SJSA1 (cell line): ENCODE data around the gene DYRK3. TPM values are rescaled to one million over a fixed set of nuclear protein-coding genes. Genes with fewer than 3 reads are reported as not detected.

Source experiments
- DNase-seq, 2 experiments: peaks; one replicate each; pipeline ENCODE4 v3.0.0-alpha.2; 2015 to 2020; ENCODE audit warnings: low spot score in 2 of 2, low read depth in 1 of 2
- H3K27ac ChIP-seq: fragments of 250-450 bp; sonication (Bioruptor Pico); 2 replicates; pipeline ENCODE4 v1.5.1; 2020; ENCODE audit warnings: mild to moderate bottlenecking, moderate library complexity
- H3K27me3 ChIP-seq: fragments of 250-450 bp; sonication (Bioruptor Pico); replicated peaks from 2 replicates; pipeline ENCODE4 v1.5.1; 2020; ENCODE audit warnings: mild to moderate bottlenecking, moderate library complexity
- H3K36me3 ChIP-seq: fragments of 250-450 bp; sonication (Bioruptor Pico); 2 replicates; pipeline ENCODE4 v1.5.1; 2020; ENCODE audit warnings: mild to moderate bottlenecking
- H3K4me1 ChIP-seq: fragments of 250-450 bp; sonication (Bioruptor Pico); replicated peaks from 2 replicates; pipeline ENCODE4 v1.6.1; 2021; ENCODE audit warnings: mild to moderate bottlenecking
- H3K4me3 ChIP-seq: fragments of 250-450 bp; sonication (Bioruptor Pico); 2 replicates; pipeline ENCODE4 v1.5.1; 2020; ENCODE audit warnings: mild to moderate bottlenecking
- H3K9me3 ChIP-seq: fragments of 250-450 bp; sonication (Bioruptor Pico); replicated peaks from 2 replicates; pipeline ENCODE4 v1.5.1; 2020; ENCODE audit warnings: mild to moderate bottlenecking
- total RNA-seq: library from RNA; depleted of rRNA; stranded (reverse); fragments of >200 nt; shearing (Covaris generic); gene quantifications from 2 replicates; pipeline ENCODE4 v1.2.3, GENCODE V29; 2014

The DYRK3 gene
- total RNA-seq, 1 experiment from 2014 or later: 11.2 TPM

- no peak overlapping the region for H3K4me3 ChIP-seq
- no peak overlapping the region for H3K27ac ChIP-seq
- H3K9me3 ChIP-seq: no peaks in the 10 kb centered on the region
- no peaks in the 10 kb centered on the region for H3K27me3 ChIP-seq
- peaks cover 23% of the 10 kb centered on the region for H3K4me1 ChIP-seq
- no peaks in the 10 kb centered on the region for H3K36me3 ChIP-seq
- no peak for DNase-seq
These were observed 37.8 kb downstream of the DYRK3 start for GRCh38 chr1:206672844-206673758.

GRCh38 chr1:206674236-206674635, 38.9 kb downstream of the DYRK3 start:
- H3K27ac ChIP-seq: peak overlapping the region; percentile 49
- H3K9me3 ChIP-seq: no peaks in the 10 kb centered on the region
- no peaks in the 10 kb centered on the region for H3K27me3 ChIP-seq
- H3K36me3 ChIP-seq: no peaks in the 10 kb centered on the region
- H3K4me3 ChIP-seq: no peak overlapping the region
- H3K4me1 ChIP-seq: peaks cover 23% of the 10 kb centered on the region
- no peak for DNase-seq

DNA sequence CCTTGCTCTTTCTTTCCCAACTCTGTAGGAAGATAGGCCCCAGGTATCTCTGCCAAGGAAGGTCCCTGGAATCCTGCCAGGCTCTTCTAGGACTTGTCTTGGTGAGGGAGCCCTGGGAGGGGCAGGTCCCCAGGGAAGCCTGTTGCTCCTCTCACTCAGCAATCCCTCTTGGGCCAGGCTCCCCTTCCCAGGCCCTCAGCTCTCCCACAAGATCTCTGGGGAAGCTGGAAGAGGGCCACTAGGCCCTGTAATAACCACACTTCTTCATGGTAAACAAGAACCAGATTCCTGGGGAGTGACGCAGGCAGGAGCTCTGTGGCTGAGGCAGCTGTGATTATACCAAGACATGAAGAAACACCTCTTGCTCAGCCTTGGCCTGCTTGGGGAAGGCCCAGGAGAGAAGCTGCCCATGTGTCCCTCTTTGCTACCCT, 39.4 kb downstream of the DYRK3 start:
- H3K9me3 ChIP-seq: no peaks in the 10 kb centered on the region
- no peaks in the 10 kb centered on the region for H3K27me3 ChIP-seq
- DNase-seq: peak; percentile 92
- no peaks in the 10 kb centered on the region for H3K36me3 ChIP-seq
- peak overlapping the region; percentile 49 for H3K27ac ChIP-seq
- peaks cover 23% of the 10 kb centered on the region for H3K4me1 ChIP-seq
- no peak overlapping the region for H3K4me3 ChIP-seq

GRCh38 chr1:206676499-206676898, 41.2 kb downstream of the DYRK3 start:
- H3K4me1 ChIP-seq: peaks cover 23% of the 10 kb centered on the region
- no peaks in the 10 kb centered on the region for H3K36me3 ChIP-seq
- H3K27ac ChIP-seq: no peak overlapping the region
- H3K27me3 ChIP-seq: no peaks in the 10 kb centered on the region
- DNase-seq: no peak
- no peak overlapping the region for H3K4me3 ChIP-seq
- no peaks in the 10 kb centered on the region for H3K9me3 ChIP-seq

GRCh38 chr1:206678490-206678889, 43.2 kb downstream of the DYRK3 start:
- DNase-seq: no peak
- Histone ChIP-seq H3K4me1 (peaks cover 16% of the 10 kb centered on the region), H3K4me3 (no peak overlapping the region), H3K27me3 (no peaks in the 10 kb centered on the region), H3K36me3 (no peaks in the 10 kb centered on the region), H3K27ac (no peak overlapping the region), H3K9me3 (no peaks in the 10 kb centered on the region)

GRCh38 chr1:206679738-206680211, 44.4 kb downstream of the DYRK3 start:
- DNase-seq: no peak
- H3K36me3 ChIP-seq: no peaks in the 10 kb centered on the region
- peaks cover 13% of the 10 kb centered on the region for H3K4me1 ChIP-seq
- no peaks in the 10 kb centered on the region for H3K9me3 ChIP-seq
- no peak overlapping the region for H3K4me3 ChIP-seq
- H3K27me3 ChIP-seq: no peaks in the 10 kb centered on the region
- H3K27ac ChIP-seq: no peak overlapping the region

DNA sequence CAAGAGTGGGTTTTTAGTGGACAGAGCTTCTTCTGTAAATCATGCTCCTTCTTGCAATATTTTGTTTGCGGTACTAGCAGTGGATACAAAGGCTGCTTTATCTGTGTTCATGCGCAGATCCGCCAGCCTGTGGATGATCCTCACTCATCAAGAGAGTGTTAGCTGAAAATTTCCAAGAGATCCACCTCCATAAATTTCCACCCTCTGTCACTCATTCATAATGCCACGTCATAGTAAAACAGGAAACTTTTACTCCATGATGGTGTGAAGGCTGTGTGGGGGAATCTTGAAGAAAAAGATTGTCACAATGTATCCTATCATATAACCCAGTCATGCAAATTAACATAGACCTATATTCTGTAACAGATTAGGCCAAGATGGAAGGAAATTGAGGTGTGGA, 44.9 kb downstream of the DYRK3 start:
- H3K27ac ChIP-seq: no peak overlapping the region
- H3K4me1 ChIP-seq: peaks cover 8% of the 10 kb centered on the region
- H3K36me3 ChIP-seq: no peaks in the 10 kb centered on the region

DNA sequence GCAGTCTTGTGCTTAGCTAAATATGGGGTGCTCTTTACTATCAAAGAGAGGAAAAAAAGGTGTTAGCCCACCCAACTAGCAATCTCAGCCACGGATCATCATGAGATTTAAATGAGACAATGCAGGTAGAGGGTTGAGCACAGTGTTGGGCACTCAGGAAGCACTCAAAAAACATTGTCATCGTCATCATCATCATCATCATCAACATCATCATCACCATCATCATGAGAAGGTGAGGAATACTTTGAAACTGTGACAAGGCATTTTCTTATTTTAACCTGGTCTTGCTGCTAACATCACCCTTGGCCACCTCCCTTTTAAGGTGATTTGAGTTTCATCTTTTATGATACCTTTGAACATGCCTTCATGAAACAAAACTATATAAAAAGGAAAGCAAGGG, 46.0 kb downstream of the DYRK3 start:
- H3K27me3 ChIP-seq: no peaks in the 10 kb centered on the region
- H3K27ac ChIP-seq: no peak overlapping the region
- no peak overlapping the region for H3K4me3 ChIP-seq
- peaks cover 8% of the 10 kb centered on the region for H3K36me3 ChIP-seq
- DNase-seq: no peak
- H3K9me3 ChIP-seq: no peaks in the 10 kb centered on the region
- peaks cover 4% of the 10 kb centered on the region; the same call in 1 of the 2 replicates for H3K4me1 ChIP-seq

More for the DNA sequence above, 44.9 kb downstream of the DYRK3 start:
- Histone ChIP-seq H3K4me3 (no peak overlapping the region), H3K27me3 (no peaks in the 10 kb centered on the region), H3K9me3 (no peaks in the 10 kb centered on the region)
- DNase-seq: no peak

DNA sequence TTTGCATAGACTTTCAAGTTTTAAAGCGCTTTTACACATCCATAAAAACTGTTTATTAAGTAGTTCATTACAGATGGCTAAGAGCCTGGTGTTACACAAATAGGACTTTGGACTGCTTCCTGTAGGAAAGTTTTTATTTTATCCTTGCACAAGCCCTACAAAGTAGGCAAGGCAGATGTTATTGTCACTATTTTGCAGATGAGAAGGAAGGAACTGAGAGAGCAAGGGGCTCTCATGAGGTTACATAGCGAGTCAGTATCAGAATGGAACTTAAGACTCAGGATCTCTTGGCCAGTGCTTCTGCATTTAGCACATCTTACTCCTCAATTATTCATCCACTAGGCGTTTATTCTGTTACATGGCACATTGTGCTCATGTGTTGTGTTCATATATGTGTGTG, 46.8 kb downstream of the DYRK3 start:
- no peak for DNase-seq
- no peaks in the 10 kb centered on the region for H3K9me3 ChIP-seq
- H3K27me3 ChIP-seq: no peaks in the 10 kb centered on the region
- peaks cover 11% of the 10 kb centered on the region for H3K4me1 ChIP-seq
- H3K36me3 ChIP-seq: peaks cover 9% of the 10 kb centered on the region
- H3K4me3 ChIP-seq: no peak overlapping the region
- H3K27ac ChIP-seq: no peak overlapping the region

- no peak for DNase-seq
- H3K4me3 ChIP-seq: no peak overlapping the region
- H3K4me1 ChIP-seq: peaks cover 23% of the 10 kb centered on the region
- peaks cover 9% of the 10 kb centered on the region for H3K36me3 ChIP-seq
- H3K27me3 ChIP-seq: no peaks in the 10 kb centered on the region
- H3K9me3 ChIP-seq: no peaks in the 10 kb centered on the region
- no peak overlapping the region for H3K27ac ChIP-seq
These were observed 48.0 kb downstream of the DYRK3 start for GRCh38 chr1:206683313-206683712.

- no peaks in the 10 kb centered on the region for H3K9me3 ChIP-seq
These were observed 48.7 kb downstream of the DYRK3 start for GRCh38 chr1:206684003-206684402.

GRCh38 chr1:206684478-206685333, 49.4 kb downstream of the DYRK3 start, which contains the start of gene MAPKAPK2:
Gene MAPKAPK2 (plus strand): TSS chr1:206684905. CDS start chr1:206685230, 325 bp downstream.
- Histone ChIP-seq H3K36me3 (peaks cover 15% of the 10 kb centered on the region), H3K27me3 (no peaks in the 10 kb centered on the region), H3K9me3 (no peaks in the 10 kb centered on the region), H3K4me1 (peaks cover 37% of the 10 kb centered on the region), H3K27ac (peak within 1 kb of the TSS; percentile 91), H3K4me3 (peak within 1 kb of the TSS; percentile 75)
- DNase-seq: peak; percentile 58 to 70

More at GRCh38 chr1:206684003-206684402, 48.7 kb downstream of the DYRK3 start:
- no peak for DNase-seq
- Histone ChIP-seq H3K36me3 (peaks cover 9% of the 10 kb centered on the region), H3K4me1 (peaks cover 30% of the 10 kb centered on the region), H3K4me3 (peak overlapping the region; percentile 75), H3K27me3 (no peaks in the 10 kb centered on the region), H3K27ac (no peak overlapping the region)

GRCh38 chr1:206685334-206685768, 50.0 kb downstream of the DYRK3 start:
- H3K36me3 ChIP-seq: peaks cover 17% of the 10 kb centered on the region
- peak overlapping the region; percentile 91 for H3K27ac ChIP-seq
- H3K9me3 ChIP-seq: no peaks in the 10 kb centered on the region
- no peaks in the 10 kb centered on the region for H3K27me3 ChIP-seq
- DNase-seq: no peak
- H3K4me1 ChIP-seq: peaks cover 39% of the 10 kb centered on the region
- peak overlapping the region; percentile 75 for H3K4me3 ChIP-seq
